Stimulated activated CD4-positive, alpha-beta T cell treated with anti-CD3 and anti-CD28 coated beads, Interleukin-12 subunit alpha, Interleukin-12 subunit beta, amount 100 ng/mL, for 24 hours (primary cell): ENCODE data around the gene IER2.
"Not testable (repeated sequence)": the region's sequence is repeated elsewhere in the genome, so short reads cannot be mapped to it uniquely, and the experiment has no call there.

Experiments used
- DNase-seq, 2 experiments: peaks; one replicate each; pipeline ENCODE4 v3.0.0-alpha.2; 2020; ENCODE audit warnings: low read depth in 2 of 2

IER2 gene

GRCh38 chr19:13138171-13138915, 11.9 kb upstream of the IER2 start:
- DNase-seq, result no peak

- DNase-seq, result no peak
These were observed 11.4 kb upstream of the IER2 start for GRCh38 chr19:13138916-13139198.

- no peak for DNase-seq
These were observed 10.4 kb upstream of the IER2 start for GRCh38 chr19:13139633-13140311.

- DNase-seq, result no peak
These were observed 3.2 kb upstream of the IER2 start for GRCh38 chr19:13146763-13147563.

GRCh38 chr19:13149173-13149627, 1.0 kb upstream of the IER2 start:
- DNase-seq, result not testable (repeated sequence)

- DNase-seq, result peak in 1 of 2 experiments; percentile 41
These were observed 504 bp upstream of the IER2 start for GRCh38 chr19:13149628-13150186.

- no peak for DNase-seq
These were observed 857 bp downstream of the IER2 start for GRCh38 chr19:13150931-13151604.

GRCh38 chr19:13151605-13152355, 1.6 kb downstream of the IER2 start:
- DNase-seq, result peak; percentile 91 to 93

GRCh38 chr19:13152356-13152973, 2.3 kb downstream of the IER2 start:
- DNase-seq, result no peak

- peak; percentile 96 for DNase-seq
These were observed 2.9 kb downstream of the IER2 start for GRCh38 chr19:13152974-13153568.

- DNase-seq, result no peak
These were observed 3.5 kb downstream of the IER2 start for GRCh38 chr19:13153569-13154240.

- peak in 1 of 2 experiments; percentile 70 for DNase-seq
These were observed 4.1 kb downstream of the IER2 start for GRCh38 chr19:13154241-13154778.

- peak; percentile 51 to 77 for DNase-seq
These were observed 4.8 kb downstream of the IER2 start for GRCh38 chr19:13154911-13155471.

GRCh38 chr19:13155472-13156359, 5.5 kb downstream of the IER2 start:
- peak in 1 of 2 experiments; percentile 54 for DNase-seq

- no peak for DNase-seq
These were observed 9.5 kb downstream of the IER2 start for GRCh38 chr19:13159713-13160112.

GRCh38 chr19:13160557-13160956, 10.3 kb downstream of the IER2 start:
- no peak for DNase-seq

- DNase-seq, result peak; percentile 77 to 93
These were observed 12.8 kb downstream of the IER2 start for GRCh38 chr19:13162724-13163608.
